ENCODE measurements around the gene ODF2.

Gene ODF2

GRCh38 chr9:128528445-128529160 is 72.8 kb downstream of the ODF2 start:
- DNase-seq (ENCODE audit: low spot score), result no peak

- DNase-seq (ENCODE audit: low spot score), result no peak
These were observed 73.4 kb downstream of the ODF2 start for GRCh38 chr9:128529191-128529590.

- DNase-seq (ENCODE audit: low spot score), result no peak
These were observed 76.8 kb downstream of the ODF2 start for GRCh38 chr9:128532581-128532980.

- DNase-seq (ENCODE audit: low spot score), result no peak
These were observed 85.0 kb downstream of the ODF2 start for GRCh38 chr9:128540634-128541360.

- no peak for DNase-seq (ENCODE audit: low spot score)
These were observed 90.7 kb downstream of the ODF2 start for GRCh38 chr9:128546504-128546903.

- no peak for DNase-seq (ENCODE audit: low spot score)
These were observed 93.1 kb downstream of the ODF2 start for GRCh38 chr9:128548876-128549275.

- DNase-seq (ENCODE audit: low spot score), result no peak
These were observed 94.4 kb downstream of the ODF2 start for GRCh38 chr9:128550226-128550625.

All from ecto neural progenitor cell (in vitro differentiated cells).